ENCODE results near the gene ZNF326.
"Not testable (repeated sequence)": the region's sequence is repeated elsewhere in the genome, so short reads cannot be mapped to it uniquely, and the experiment has no call there.

ZNF326 gene

DNA sequence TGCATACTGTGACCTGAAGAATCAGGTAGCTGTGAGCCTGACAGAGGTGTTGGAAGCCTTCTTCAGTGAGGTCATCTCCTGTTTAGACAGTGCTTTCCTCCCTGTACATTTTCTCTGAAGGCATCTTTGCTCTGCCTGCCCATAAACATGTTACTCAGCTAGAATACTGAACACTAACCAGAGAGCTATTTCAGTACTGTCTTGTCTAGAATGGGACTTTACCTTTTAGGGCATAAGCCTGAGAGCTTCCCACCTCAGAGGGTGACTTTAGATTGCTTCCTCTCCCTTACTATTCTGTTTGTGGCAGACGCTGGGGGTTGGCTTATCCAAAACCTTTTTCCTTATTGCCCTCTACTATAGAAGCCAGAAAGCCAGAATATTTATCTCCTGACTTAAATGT, 23.3 kb upstream of the ZNF326 start:
- no CpG with 5 or more reads among the region's 1 CpG for WGBS, 2 experiments (ENCODE audit: insufficient coverage in 2 of 2)
- H3K4me1 ChIP-seq (ENCODE audit: control insufficient read depth, insufficient read depth, low read length, poor library complexity, severe bottlenecking): peaks cover 24% of the 10 kb centered on the region
- no peak overlapping the region for H3K4me3 ChIP-seq (ENCODE audit: extremely low read depth, insufficient read depth, low read length, poor library complexity, severe bottlenecking)
- H3K36me3 ChIP-seq (ENCODE audit: control insufficient read depth, insufficient read depth, low read length): no peaks in the 10 kb centered on the region
- H3K27ac ChIP-seq (ENCODE audit: low read depth, low read length, severe bottlenecking): no peak overlapping the region
- no peaks in the 10 kb centered on the region for H3K9me3 ChIP-seq (ENCODE audit: control insufficient read depth, low read length)

GRCh38 chr1:89972024-89972423, 22.9 kb upstream of the ZNF326 start:
- Histone ChIP-seq H3K9me3 (ENCODE audit: control insufficient read depth, low read length) (no peaks in the 10 kb centered on the region), H3K36me3 (ENCODE audit: control insufficient read depth, insufficient read depth, low read length) (no peaks in the 10 kb centered on the region), H3K4me1 (ENCODE audit: control insufficient read depth, insufficient read depth, low read length, poor library complexity, severe bottlenecking) (peaks cover 24% of the 10 kb centered on the region), H3K27ac (ENCODE audit: low read depth, low read length, severe bottlenecking) (no peak overlapping the region), H3K4me3 (ENCODE audit: extremely low read depth, insufficient read depth, low read length, poor library complexity, severe bottlenecking) (no peak overlapping the region)

DNA sequence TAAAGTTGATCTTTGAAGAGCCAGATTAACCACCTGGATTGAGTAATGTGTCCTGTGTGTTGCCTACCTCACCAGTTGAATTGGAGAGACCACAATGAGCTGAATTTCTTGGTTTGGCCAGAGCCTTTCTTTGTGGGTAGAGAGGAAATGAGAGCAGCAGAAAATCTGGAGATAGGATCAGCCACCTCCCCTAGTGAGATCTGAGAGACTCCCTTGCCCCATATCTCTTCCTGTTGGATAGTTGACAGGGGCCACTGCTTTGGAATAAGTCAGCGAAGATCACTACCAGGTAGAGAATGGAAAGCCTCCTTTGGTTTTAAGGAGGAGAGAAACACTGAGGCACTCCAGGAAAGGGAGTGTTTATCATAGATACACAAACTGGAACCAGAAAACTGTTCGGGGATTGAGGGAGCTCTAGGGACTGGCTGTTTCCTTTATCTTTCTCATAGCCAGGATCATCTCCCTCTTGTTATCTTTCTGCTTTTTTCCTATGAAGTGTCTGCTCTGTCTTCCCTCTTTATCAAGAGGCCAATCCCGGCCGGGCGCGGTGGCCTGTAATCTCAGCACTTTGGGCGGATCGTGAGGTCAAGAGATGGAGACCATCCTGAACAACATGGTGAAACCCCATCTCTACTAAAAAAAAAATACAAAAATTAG, 21.3 kb upstream of the ZNF326 start:
- WGBS, 2 experiments (ENCODE audit: insufficient coverage in 2 of 2): 83 to 89% methylated on average over 3 to 6 of the region's 8 CpGs
- no peak overlapping the region for H3K27ac ChIP-seq (ENCODE audit: low read depth, low read length, severe bottlenecking)

DNA sequence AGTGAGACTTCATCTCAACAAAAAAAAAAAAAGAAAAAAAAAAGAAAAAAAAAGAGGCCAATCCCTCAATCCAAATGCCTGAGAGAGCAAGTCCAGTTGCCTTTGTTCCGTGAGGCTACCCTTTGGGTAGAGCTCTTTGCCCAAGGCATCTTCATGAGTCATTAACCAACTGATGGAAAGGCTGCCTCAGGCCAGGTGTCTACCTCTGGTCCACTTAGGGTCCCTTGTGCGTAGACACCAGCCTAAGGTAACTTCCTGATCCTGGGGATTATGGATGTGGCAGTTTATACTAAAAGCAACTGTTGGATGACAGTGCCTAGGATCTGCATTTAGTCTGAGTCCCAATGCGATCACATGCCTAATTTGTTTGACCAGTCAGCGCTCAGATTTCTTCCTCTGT, 20.7 kb upstream of the ZNF326 start:
- H3K4me3 ChIP-seq (ENCODE audit: extremely low read depth, insufficient read depth, low read length, poor library complexity, severe bottlenecking): no peak overlapping the region
- peaks cover 24% of the 10 kb centered on the region for H3K4me1 ChIP-seq (ENCODE audit: control insufficient read depth, insufficient read depth, low read length, poor library complexity, severe bottlenecking)
- H3K9me3 ChIP-seq (ENCODE audit: control insufficient read depth, low read length): no peaks in the 10 kb centered on the region
- no peak overlapping the region for H3K27ac ChIP-seq (ENCODE audit: low read depth, low read length, severe bottlenecking)
- WGBS, 2 experiments (ENCODE audit: insufficient coverage in 2 of 2): 95 to 100% methylated on average over 2 to 3 of the region's 4 CpGs
- H3K36me3 ChIP-seq (ENCODE audit: control insufficient read depth, insufficient read depth, low read length): no peaks in the 10 kb centered on the region

More for the DNA sequence above, 21.3 kb upstream of the ZNF326 start:
- Histone ChIP-seq H3K4me1 (ENCODE audit: control insufficient read depth, insufficient read depth, low read length, poor library complexity, severe bottlenecking) (peaks cover 24% of the 10 kb centered on the region), H3K4me3 (ENCODE audit: extremely low read depth, insufficient read depth, low read length, poor library complexity, severe bottlenecking) (no peak overlapping the region), H3K36me3 (ENCODE audit: control insufficient read depth, insufficient read depth, low read length) (no peaks in the 10 kb centered on the region), H3K9me3 (ENCODE audit: control insufficient read depth, low read length) (no peaks in the 10 kb centered on the region)

DNA sequence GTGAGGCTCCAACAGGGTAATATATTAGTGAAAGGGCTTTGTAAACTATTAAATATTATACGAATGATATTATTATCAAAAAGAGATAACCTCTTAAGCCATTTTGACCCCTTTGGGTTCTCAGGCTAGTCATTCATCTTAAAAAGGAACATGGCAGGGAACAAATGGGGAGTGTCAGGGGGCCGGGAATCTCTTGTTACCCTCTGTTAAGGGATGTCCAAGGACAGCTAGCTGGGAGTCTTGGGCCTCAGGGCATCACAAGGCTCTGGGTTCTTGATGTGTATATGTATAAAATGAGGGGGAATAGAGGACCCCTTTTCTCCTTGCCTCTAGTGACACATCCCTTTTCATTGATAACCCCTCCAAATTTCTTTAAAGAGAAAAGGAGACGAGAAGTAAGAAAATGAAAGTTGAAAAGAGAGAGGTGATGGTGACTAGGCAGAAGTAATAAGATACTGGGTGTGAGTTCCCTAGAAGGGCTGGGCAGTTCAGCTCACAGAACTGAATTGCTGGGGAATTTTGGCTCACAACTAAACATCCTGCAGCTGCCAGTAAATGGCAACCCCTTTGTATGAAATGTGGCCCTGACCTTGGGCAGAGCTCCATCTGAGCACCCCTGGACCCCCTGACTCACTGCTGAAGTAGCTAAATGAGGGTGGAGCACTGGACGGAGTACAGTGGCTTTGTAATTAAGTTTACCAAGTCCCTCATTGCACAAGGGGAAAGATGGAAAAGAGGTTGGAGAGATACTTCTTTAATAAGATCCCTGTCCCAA, 20.0 kb upstream of the ZNF326 start:
- Histone ChIP-seq H3K27ac (ENCODE audit: low read depth, low read length, severe bottlenecking) (no peak overlapping the region), H3K9me3 (ENCODE audit: control insufficient read depth, low read length) (no peaks in the 10 kb centered on the region), H3K36me3 (ENCODE audit: control insufficient read depth, insufficient read depth, low read length) (no peaks in the 10 kb centered on the region), H3K4me1 (ENCODE audit: control insufficient read depth, insufficient read depth, low read length, poor library complexity, severe bottlenecking) (peaks cover 24% of the 10 kb centered on the region), H3K4me3 (ENCODE audit: extremely low read depth, insufficient read depth, low read length, poor library complexity, severe bottlenecking) (no peak overlapping the region)
- 88 to 100% methylated on average over 1 to 2 of the region's 4 CpGs for WGBS, 2 experiments (ENCODE audit: insufficient coverage in 2 of 2)

GRCh38 chr1:89975540-89976125, 19.3 kb upstream of the ZNF326 start:
- WGBS, 2 experiments (ENCODE audit: insufficient coverage in 2 of 2): 80 to 94% methylated on average over 2 to 3 of the region's 4 CpGs
- Histone ChIP-seq H3K27ac (ENCODE audit: low read depth, low read length, severe bottlenecking) (no peak overlapping the region), H3K9me3 (ENCODE audit: control insufficient read depth, low read length) (no peaks in the 10 kb centered on the region)

DNA sequence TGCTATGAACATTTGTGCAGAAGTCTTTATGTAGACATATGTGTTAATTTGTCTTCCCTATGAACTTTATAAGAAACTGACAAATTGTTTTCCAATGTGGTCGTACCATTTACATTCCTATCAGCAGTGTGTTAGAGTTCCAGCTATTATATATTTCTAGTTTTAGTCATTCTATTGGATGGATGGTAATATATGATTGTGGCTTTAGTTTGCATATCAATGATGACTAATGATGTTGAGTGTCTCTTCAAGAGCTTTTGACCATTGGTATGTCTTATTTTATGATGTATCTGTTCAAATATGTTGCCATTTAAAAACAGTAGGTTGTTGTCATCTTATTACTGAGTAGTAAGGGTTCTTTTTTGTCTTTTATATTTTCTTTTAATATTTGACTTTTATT, 16.2 kb upstream of the ZNF326 start:
- WGBS, 2 experiments (ENCODE audit: insufficient coverage in 2 of 2): no CpG with 5 or more reads among the region's 1 CpG
- no peak overlapping the region for H3K4me3 ChIP-seq (ENCODE audit: extremely low read depth, insufficient read depth, low read length, poor library complexity, severe bottlenecking)
- H3K4me1 ChIP-seq (ENCODE audit: control insufficient read depth, insufficient read depth, low read length, poor library complexity, severe bottlenecking): peaks cover 10% of the 10 kb centered on the region
- H3K36me3 ChIP-seq (ENCODE audit: control insufficient read depth, insufficient read depth, low read length): no peaks in the 10 kb centered on the region
- H3K27ac ChIP-seq (ENCODE audit: low read depth, low read length, severe bottlenecking): no peak overlapping the region
- H3K9me3 ChIP-seq (ENCODE audit: control insufficient read depth, low read length): no peaks in the 10 kb centered on the region

More at GRCh38 chr1:89975540-89976125, 19.3 kb upstream of the ZNF326 start:
- H3K36me3 ChIP-seq (ENCODE audit: control insufficient read depth, insufficient read depth, low read length): no peaks in the 10 kb centered on the region
- no peak overlapping the region for H3K4me3 ChIP-seq (ENCODE audit: extremely low read depth, insufficient read depth, low read length, poor library complexity, severe bottlenecking)
- H3K4me1 ChIP-seq (ENCODE audit: control insufficient read depth, insufficient read depth, low read length, poor library complexity, severe bottlenecking): peaks cover 24% of the 10 kb centered on the region

DNA sequence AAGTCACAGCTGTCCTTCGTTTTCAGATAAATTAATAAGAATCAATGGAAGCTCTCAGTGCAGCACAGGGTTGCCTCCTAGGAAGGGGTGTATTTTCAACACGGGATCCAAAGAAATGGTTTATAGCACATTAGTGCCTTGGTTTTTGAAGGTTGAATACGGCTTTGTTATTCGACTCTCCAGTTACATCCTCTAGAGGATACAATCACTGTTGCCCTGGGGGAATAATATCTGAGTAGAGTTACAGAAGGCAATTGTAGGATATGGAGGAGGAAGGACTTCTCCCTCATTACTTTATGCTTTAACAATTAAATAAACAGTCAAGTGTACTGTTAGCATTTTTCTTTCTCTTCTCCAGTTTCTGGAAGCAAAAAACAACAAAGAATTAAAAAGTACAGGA, 14.3 kb upstream of the ZNF326 start:
- Histone ChIP-seq H3K4me3 (ENCODE audit: extremely low read depth, insufficient read depth, low read length, poor library complexity, severe bottlenecking) (no peak overlapping the region), H3K36me3 (ENCODE audit: control insufficient read depth, insufficient read depth, low read length) (no peaks in the 10 kb centered on the region), H3K9me3 (ENCODE audit: control insufficient read depth, low read length) (no peaks in the 10 kb centered on the region), H3K27ac (ENCODE audit: low read depth, low read length, severe bottlenecking) (no peak overlapping the region), H3K4me1 (ENCODE audit: control insufficient read depth, insufficient read depth, low read length, poor library complexity, severe bottlenecking) (peaks cover 3% of the 10 kb centered on the region)
- 72% methylated on average over 3 of the region's 4 CpGs; no CpG with 5 or more reads in 1 of the 2 experiments for WGBS, 2 experiments (ENCODE audit: insufficient coverage in 2 of 2)

- H3K27ac ChIP-seq (ENCODE audit: low read depth, low read length, severe bottlenecking); H3K4me3 ChIP-seq (ENCODE audit: extremely low read depth, insufficient read depth, low read length, poor library complexity, severe bottlenecking); H3K9me3 ChIP-seq (ENCODE audit: control insufficient read depth, low read length); H3K4me1 ChIP-seq (ENCODE audit: control insufficient read depth, insufficient read depth, low read length, poor library complexity, severe bottlenecking); H3K36me3 ChIP-seq (ENCODE audit: control insufficient read depth, insufficient read depth, low read length): not testable (repeated sequence)
- 100% methylated on average over 1 of the region's 2 CpGs for WGBS, 2 experiments (ENCODE audit: insufficient coverage in 2 of 2)
Measured at GRCh38 chr1:89982846-89983245, 12.1 kb upstream of the ZNF326 start.

DNA sequence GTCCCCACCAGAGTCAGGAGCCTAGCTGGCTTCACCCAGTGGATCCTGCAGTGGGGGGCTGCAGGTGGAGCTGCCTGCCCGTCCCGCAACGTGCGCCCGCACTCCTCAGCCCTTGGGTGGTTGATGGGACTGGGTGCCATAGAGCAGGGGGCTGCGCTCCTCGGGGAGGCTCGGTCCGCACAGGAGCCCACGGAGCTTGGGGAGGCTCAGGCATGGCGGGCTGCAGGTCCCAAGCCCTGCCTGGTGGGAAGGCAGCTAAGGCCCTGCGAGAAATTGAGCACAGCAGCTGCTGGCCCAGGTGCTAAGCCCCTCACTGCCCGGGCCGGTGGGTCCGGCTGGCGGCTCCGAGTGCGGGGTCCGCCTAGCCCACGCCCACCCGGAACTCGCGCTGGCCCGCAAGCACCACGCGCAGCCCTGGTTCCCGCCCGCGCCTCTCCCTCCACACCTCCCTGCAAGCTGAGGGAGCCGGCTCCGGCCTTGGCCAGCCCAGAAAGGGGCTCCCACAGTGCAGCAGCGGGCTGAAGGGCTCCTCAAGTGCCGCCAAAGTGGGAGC, 10.3 kb upstream of the ZNF326 start:
- WGBS, 2 experiments (ENCODE audit: insufficient coverage in 2 of 2): 97 to 98% methylated on average over 11 to 17 of the region's 33 CpGs
- H3K4me1 ChIP-seq (ENCODE audit: control insufficient read depth, insufficient read depth, low read length, poor library complexity, severe bottlenecking); H3K36me3 ChIP-seq (ENCODE audit: control insufficient read depth, insufficient read depth, low read length); H3K9me3 ChIP-seq (ENCODE audit: control insufficient read depth, low read length); H3K4me3 ChIP-seq (ENCODE audit: extremely low read depth, insufficient read depth, low read length, poor library complexity, severe bottlenecking); H3K27ac ChIP-seq (ENCODE audit: low read depth, low read length, severe bottlenecking): not testable (repeated sequence)

- no peak overlapping the region for H3K27ac ChIP-seq (ENCODE audit: low read depth, low read length, severe bottlenecking)
- no peak overlapping the region for H3K4me3 ChIP-seq (ENCODE audit: extremely low read depth, insufficient read depth, low read length, poor library complexity, severe bottlenecking)
- no peaks in the 10 kb centered on the region for H3K9me3 ChIP-seq (ENCODE audit: control insufficient read depth, low read length)
- H3K36me3 ChIP-seq (ENCODE audit: control insufficient read depth, insufficient read depth, low read length): no peaks in the 10 kb centered on the region
- peaks cover 10% of the 10 kb centered on the region for H3K4me1 ChIP-seq (ENCODE audit: control insufficient read depth, insufficient read depth, low read length, poor library complexity, severe bottlenecking)
Measured at GRCh38 chr1:89986020-89986419, 8.9 kb upstream of the ZNF326 start.

Data from mesodermal cell (in vitro differentiated cells).